C4-2B (cell line): Measurements from ENCODE around the gene ADRB1.

Experiments
- CTCF ChIP-seq: fragments of 450-650 bp; conservative IDR thresholded peaks from 2 replicates; pipeline ENCODE4 v1.5.1; 2017; ENCODE audit warnings: mild to moderate bottlenecking
- ZFX ChIP-seq: fragments of 450-650 bp; IDR thresholded peaks from 2 replicates; pipeline ENCODE4 v1.6.1; 2017

- TF ChIP-seq CTCF, result no peak
- TF ChIP-seq ZFX, result no peak
These were observed 8.6 kb downstream of the ADRB1 start for GRCh38 chr10:114052255-114052654.
